AG09309 (cell line): ENCODE results near the gene MRPL43.

Experiments used
- DNase-seq: peaks from one replicate; pipeline ENCODE4 v3.0.0-alpha.2; 2010; ENCODE audit warnings: low read depth
- H3K4me3 ChIP-seq: 2 replicates; pipeline ENCODE4 v1.5.1; 2011; ENCODE audit warnings: mild to moderate bottlenecking, low read depth, low read length, moderate library complexity; ENCODE audit not compliant: control insufficient read depth
- TF ChIP-seq, protein P1 (sequence below): IDR thresholded peaks from 2 replicates; pipeline ENCODE4 v1.5.1; 2011; ENCODE audit warnings: mild to moderate bottlenecking, low read depth, low read length, inconsistent platforms; ENCODE audit not compliant: insufficient read depth, control insufficient read depth; ENCODE audit errors: missing control alignments

MRPL43 gene

GRCh38 chr10:100998183-100998990 is 11.1 kb upstream of the MRPL43 start:
- H3K4me3 ChIP-seq, result peak overlapping the region; percentile 85
- peak; percentile 32 for DNase-seq
- TF ChIP-seq, protein P1, sequence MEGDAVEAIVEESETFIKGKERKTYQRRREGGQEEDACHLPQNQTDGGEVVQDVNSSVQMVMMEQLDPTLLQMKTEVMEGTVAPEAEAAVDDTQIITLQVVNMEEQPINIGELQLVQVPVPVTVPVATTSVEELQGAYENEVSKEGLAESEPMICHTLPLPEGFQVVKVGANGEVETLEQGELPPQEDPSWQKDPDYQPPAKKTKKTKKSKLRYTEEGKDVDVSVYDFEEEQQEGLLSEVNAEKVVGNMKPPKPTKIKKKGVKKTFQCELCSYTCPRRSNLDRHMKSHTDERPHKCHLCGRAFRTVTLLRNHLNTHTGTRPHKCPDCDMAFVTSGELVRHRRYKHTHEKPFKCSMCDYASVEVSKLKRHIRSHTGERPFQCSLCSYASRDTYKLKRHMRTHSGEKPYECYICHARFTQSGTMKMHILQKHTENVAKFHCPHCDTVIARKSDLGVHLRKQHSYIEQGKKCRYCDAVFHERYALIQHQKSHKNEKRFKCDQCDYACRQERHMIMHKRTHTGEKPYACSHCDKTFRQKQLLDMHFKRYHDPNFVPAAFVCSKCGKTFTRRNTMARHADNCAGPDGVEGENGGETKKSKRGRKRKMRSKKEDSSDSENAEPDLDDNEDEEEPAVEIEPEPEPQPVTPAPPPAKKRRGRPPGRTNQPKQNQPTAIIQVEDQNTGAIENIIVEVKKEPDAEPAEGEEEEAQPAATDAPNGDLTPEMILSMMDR, result no peak

- peak overlapping the region; percentile 85 for H3K4me3 ChIP-seq
- TF ChIP-seq, protein P1, result peak; percentile 96
These were observed 10.3 kb upstream of the MRPL43 start for GRCh38 chr10:100997360-100998182.

DNA sequence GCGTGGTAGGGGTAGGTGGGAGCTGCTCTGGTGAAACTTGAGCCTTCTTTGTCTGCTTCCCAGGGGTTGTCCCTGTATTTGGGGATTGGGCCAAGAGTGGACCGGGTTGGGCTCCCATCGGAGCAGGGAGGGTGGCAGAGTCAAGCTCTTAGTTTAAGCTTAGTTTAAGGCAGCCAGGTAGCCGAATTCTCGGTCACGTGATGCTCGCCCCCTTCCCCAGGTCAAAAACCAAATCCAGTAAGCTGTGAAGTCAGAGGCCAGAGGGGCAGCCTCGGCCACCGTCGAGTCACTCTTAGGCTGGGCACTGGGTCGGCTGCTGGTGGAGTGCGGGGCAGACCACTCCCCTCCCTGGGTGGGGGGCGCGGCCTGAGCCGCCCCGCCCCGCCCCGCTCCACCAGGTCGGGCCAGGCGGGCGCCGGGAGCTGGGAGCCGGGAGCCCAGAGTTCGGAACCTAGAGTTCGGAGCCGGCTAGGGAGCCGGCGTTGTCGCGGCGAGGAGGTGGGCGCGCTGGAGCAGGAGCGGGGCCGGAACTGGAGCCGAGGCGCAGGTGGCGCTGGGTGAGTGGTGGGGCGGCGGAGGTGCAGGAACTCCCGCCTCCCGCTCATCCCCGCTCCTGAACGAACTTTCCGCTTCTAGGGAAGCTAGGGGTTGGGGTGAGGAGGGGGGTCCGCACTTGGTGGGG is 9.5 kb upstream of the MRPL43 start:
- DNase-seq, result no peak
- peak overlapping the region; percentile 85 for H3K4me3 ChIP-seq
- TF ChIP-seq, protein P1, result no peak

More at GRCh38 chr10:100997360-100998182, 10.3 kb upstream of the MRPL43 start:
- DNase-seq, result peak; percentile 37

GRCh38 chr10:100995181-100995580 is 7.9 kb upstream of the MRPL43 start:
- TF ChIP-seq, protein P1, result no peak
- no peak for DNase-seq
- H3K4me3 ChIP-seq, result no peak overlapping the region

GRCh38 chr10:100993986-100994708 is 6.8 kb upstream of the MRPL43 start:
- TF ChIP-seq, protein P1, result peak; percentile 73
- no peak for DNase-seq
- no peak overlapping the region for H3K4me3 ChIP-seq

DNA sequence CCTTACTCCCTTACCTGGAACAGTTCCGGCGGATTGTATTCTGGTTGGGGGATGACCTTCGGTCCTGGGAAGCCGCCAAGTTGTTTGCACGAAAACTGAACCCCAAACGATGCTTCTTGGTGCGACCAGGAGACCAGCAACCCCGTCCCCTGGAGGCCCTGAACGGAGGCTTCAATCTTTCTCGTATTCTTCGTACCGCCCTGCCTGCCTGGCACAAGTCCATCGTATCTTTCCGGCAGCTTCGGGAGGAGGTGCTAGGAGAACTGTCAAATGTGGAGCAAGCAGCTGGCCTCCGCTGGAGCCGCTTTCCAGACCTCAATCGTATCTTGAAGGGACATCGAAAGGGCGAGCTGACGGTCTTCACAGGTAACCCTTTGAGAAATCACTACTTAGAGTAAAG is 1.8 kb upstream of the MRPL43 start:
- no peak for DNase-seq

More for the DNA sequence above, 1.8 kb upstream of the MRPL43 start:
- TF ChIP-seq, protein P1, result no peak
- H3K4me3 ChIP-seq, result no peak overlapping the region
